Ishikawa (cell line): Measurements from ENCODE around the gene NPHS1.

Source experiments
- REST ChIP-seq: IDR thresholded peaks from 2 replicates; pipeline ENCODE4 v1.6.1; 2012; ENCODE audit warnings: low read depth, mild to moderate bottlenecking
- YY1 ChIP-seq: IDR thresholded peaks from 2 replicates; pipeline ENCODE4 v1.6.1; 2012; ENCODE audit warnings: low read depth

DNA sequence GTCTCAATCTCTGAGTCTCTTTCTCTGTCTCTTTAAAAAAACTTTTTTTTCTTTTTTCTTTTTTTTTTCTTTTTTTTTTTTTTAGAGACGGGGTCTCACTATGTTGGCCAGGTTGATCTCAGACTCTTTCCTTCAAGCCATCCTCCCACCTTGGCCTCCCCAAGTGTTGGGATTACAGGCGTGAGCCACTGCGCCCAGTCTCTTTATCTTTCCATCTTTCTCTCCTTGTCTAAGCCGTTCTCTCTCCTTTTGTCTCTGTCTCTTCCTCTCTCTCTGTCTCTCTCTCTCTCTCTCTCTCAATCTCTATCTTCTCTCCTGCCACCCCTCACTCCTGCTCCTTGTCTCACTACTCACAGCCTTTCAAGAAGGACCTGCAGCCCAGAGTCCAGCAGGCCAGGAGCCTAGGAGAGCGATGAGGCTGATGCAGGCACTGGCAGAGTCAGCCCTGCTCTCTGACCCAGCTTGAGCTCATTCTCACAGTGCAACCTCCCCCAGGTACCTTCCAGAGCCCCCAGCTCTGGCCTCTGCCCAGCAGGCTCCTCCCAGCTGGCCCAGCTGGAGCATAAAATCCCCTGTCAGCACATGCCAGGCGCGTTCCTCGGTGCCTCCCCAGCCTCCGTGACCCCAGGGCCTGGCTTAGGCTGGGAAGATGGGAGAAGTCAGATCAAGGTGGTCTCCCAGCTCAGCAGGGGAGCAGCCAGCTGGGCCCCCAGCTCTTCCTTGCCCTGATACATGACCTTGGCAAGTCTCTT is at the start of gene NPHS1:
- TF ChIP-seq YY1 (no peak), REST (no peak)
